ENCODE measurements around the gene PDCD4. TPM values are rescaled to one million over a fixed set of nuclear protein-coding genes. Genes with fewer than 3 reads are reported as not detected.

PDCD4 gene
- total RNA-seq, 1 donor from 2014 or later, result 79.9 TPM

DNA sequence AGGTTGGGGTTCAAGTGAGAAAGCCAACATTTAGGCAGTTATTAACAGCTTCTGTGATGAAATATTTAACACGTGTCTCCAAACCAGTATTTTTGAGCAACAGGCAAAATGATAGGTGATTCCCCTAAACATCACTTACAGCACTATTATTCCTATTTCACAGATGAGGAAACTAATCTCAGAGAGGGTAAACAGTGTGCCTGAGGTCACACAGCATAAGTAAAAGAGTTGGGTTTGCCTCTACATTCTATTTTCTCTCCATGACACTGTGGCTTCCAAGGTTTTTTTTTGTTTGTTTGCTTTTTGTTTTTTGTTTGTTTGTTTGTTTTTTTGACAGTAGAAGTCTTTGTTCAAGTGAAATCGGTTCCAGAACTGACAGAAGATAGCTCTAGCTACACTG lies 43.2 kb upstream of the PDCD4 start:
- no peaks in the 10 kb centered on the region for H3K9me3 ChIP-seq (ENCODE audit: insufficient read depth, low read depth, low read length)
- no peak overlapping the region for H3K27ac Mint-ChIP-seq (ENCODE audit: unreplicated experiment)
- no peak overlapping the region for H3K4me3 ChIP-seq (ENCODE audit: insufficient read depth, low read depth, low read length)
- H3K4me1 ChIP-seq (ENCODE audit: insufficient read depth, low read length), result no peaks in the 10 kb centered on the region
- no peaks in the 10 kb centered on the region for H3K9me3 Mint-ChIP-seq (ENCODE audit: unreplicated experiment)
- H3K79me2 ChIP-seq (ENCODE audit: insufficient read depth, low read length), result no peaks in the 10 kb centered on the region
- no peaks in the 10 kb centered on the region for H3K36me3 Mint-ChIP-seq (ENCODE audit: low read depth, unreplicated experiment)
- no peak overlapping the region for H3K4me3 Mint-ChIP-seq (ENCODE audit: unreplicated experiment)
- no peaks in the 10 kb centered on the region for H3K27me3 Mint-ChIP-seq (ENCODE audit: low read depth, unreplicated experiment)
- H2AFZ ChIP-seq (ENCODE audit: low read depth, low read length), result no peak overlapping the region
- H3K27ac ChIP-seq (ENCODE audit: low read depth, low read length), result no peak overlapping the region
- TF ChIP-seq EZH2 (IDR thresholded peaks at IDR 0.05; ENCODE audit: insufficient read depth, low read length), result no peak
- no peak for TF ChIP-seq CTCF (IDR thresholded peaks at IDR 0.05; ENCODE audit: insufficient read depth, low read depth, low read length)
- H3K4me1 Mint-ChIP-seq (ENCODE audit: low read depth, unreplicated experiment), result peaks cover 6% of the 10 kb centered on the region
- no peaks in the 10 kb centered on the region for H4K20me1 ChIP-seq (ENCODE audit: insufficient read depth, low read length)
- H3K4me2 ChIP-seq (ENCODE audit: low read length), result no peak overlapping the region
- H3K36me3 ChIP-seq (ENCODE audit: insufficient read depth, low read length), result no peaks in the 10 kb centered on the region
- no peak for FAIRE-seq
- no peaks in the 10 kb centered on the region for H3K27me3 ChIP-seq (ENCODE audit: insufficient read depth, low read length)
- H3K9ac ChIP-seq (ENCODE audit: low read length), result no peak overlapping the region
- no peak for DNase-seq (ENCODE audit: low read depth)

GRCh38 chr10:110829721-110830410 lies 41.9 kb upstream of the PDCD4 start:
- FAIRE-seq, result no peak
- Mint-ChIP-seq H3K27me3 (ENCODE audit: low read depth, unreplicated experiment) (no peaks in the 10 kb centered on the region), H3K27ac (ENCODE audit: unreplicated experiment) (no peak overlapping the region), H3K36me3 (ENCODE audit: low read depth, unreplicated experiment) (peaks cover 2% of the 10 kb centered on the region), H3K4me1 (ENCODE audit: low read depth, unreplicated experiment) (peaks cover 5% of the 10 kb centered on the region), H3K9me3 (ENCODE audit: unreplicated experiment) (no peaks in the 10 kb centered on the region), H3K4me3 (ENCODE audit: unreplicated experiment) (no peak overlapping the region)
- H3K9me3 ChIP-seq (ENCODE audit: insufficient read depth, low read depth, low read length), result no peaks in the 10 kb centered on the region
- H3K4me1 ChIP-seq (ENCODE audit: insufficient read depth, low read length), result no peaks in the 10 kb centered on the region
- H4K20me1 ChIP-seq (ENCODE audit: insufficient read depth, low read length), result no peaks in the 10 kb centered on the region
- no peaks in the 10 kb centered on the region for H3K27me3 ChIP-seq (ENCODE audit: insufficient read depth, low read length)
- no peaks in the 10 kb centered on the region for H3K36me3 ChIP-seq (ENCODE audit: insufficient read depth, low read length)
- H3K4me2 ChIP-seq (ENCODE audit: low read length), result no peak overlapping the region
- no peaks in the 10 kb centered on the region for H3K79me2 ChIP-seq (ENCODE audit: insufficient read depth, low read length)
- H3K4me3 ChIP-seq (ENCODE audit: insufficient read depth, low read depth, low read length), result no peak overlapping the region
- H3K9ac ChIP-seq (ENCODE audit: low read length), result no peak overlapping the region
- no peak overlapping the region for H2AFZ ChIP-seq (ENCODE audit: low read depth, low read length)
- no peak for DNase-seq (ENCODE audit: low read depth)
- TF ChIP-seq CTCF (IDR thresholded peaks at IDR 0.05; ENCODE audit: insufficient read depth, low read depth, low read length), result no peak
- TF ChIP-seq EZH2 (IDR thresholded peaks at IDR 0.05; ENCODE audit: insufficient read depth, low read length), result no peak
- no peak overlapping the region for H3K27ac ChIP-seq (ENCODE audit: low read depth, low read length)

DNA sequence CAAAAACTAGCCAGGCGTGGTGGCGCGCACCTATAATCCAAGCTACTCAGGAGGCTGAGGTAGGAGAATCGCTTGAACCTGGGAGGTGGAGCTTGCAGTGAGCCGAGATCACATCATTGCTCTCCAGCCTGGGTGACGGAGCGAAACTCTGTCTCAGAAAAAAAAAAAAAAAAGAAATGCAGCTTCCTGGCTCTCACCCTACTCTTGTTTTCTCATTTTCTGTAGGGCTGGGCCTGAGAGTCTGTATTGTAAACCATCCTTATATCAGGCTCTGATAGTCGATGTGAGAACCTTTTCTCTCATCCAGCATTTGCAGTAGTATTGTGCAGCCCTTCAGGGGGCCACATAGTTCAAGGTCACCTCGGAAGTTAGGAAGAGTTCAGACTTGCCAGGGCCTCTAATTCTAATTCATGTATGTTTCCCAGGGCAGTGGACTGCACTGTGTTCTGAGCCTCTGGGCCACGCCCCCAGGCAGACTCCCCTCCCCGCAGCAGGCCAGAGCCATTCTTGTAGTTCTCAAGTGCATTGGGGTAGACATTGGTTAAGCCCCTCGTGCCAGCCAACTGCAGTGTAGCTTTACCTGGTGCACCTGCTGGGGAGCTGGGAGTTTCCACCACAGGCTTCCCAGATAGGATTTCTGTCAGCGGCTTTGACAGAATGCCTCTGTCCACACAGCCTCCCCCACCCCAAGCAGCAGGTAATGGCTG lies 38.3 kb upstream of the PDCD4 start:
- Mint-ChIP-seq H3K27ac (ENCODE audit: unreplicated experiment) (no peak overlapping the region), H3K36me3 (ENCODE audit: low read depth, unreplicated experiment) (peaks cover 2% of the 10 kb centered on the region), H3K9me3 (ENCODE audit: unreplicated experiment) (no peaks in the 10 kb centered on the region), H3K4me3 (ENCODE audit: unreplicated experiment) (no peak overlapping the region), H3K27me3 (ENCODE audit: low read depth, unreplicated experiment) (no peaks in the 10 kb centered on the region), H3K4me1 (ENCODE audit: low read depth, unreplicated experiment) (peaks cover 2% of the 10 kb centered on the region)
- Histone ChIP-seq H3K79me2 (ENCODE audit: insufficient read depth, low read length) (no peaks in the 10 kb centered on the region), H3K9ac (ENCODE audit: low read length) (no peak overlapping the region), H4K20me1 (ENCODE audit: insufficient read depth, low read length) (no peaks in the 10 kb centered on the region), H3K27ac (ENCODE audit: low read depth, low read length) (no peak overlapping the region), H3K4me2 (ENCODE audit: low read length) (no peak overlapping the region), H3K9me3 (ENCODE audit: insufficient read depth, low read depth, low read length) (no peaks in the 10 kb centered on the region), H3K4me3 (ENCODE audit: insufficient read depth, low read depth, low read length) (no peak overlapping the region), H2AFZ (ENCODE audit: low read depth, low read length) (no peak overlapping the region), H3K27me3 (ENCODE audit: insufficient read depth, low read length) (no peaks in the 10 kb centered on the region), H3K4me1 (ENCODE audit: insufficient read depth, low read length) (no peaks in the 10 kb centered on the region), H3K36me3 (ENCODE audit: insufficient read depth, low read length) (no peaks in the 10 kb centered on the region)
- TF ChIP-seq CTCF (IDR thresholded peaks at IDR 0.05; ENCODE audit: insufficient read depth, low read depth, low read length) (no peak), EZH2 (IDR thresholded peaks at IDR 0.05; ENCODE audit: insufficient read depth, low read length) (no peak)
- DNase-seq (ENCODE audit: low read depth) (no peak), FAIRE-seq (no peak)

Data from astrocyte (in vitro differentiated cells and primary cell).